ENCODE measurements around the gene RPL6.
A peak's percentile ranks its signal among the peaks of the same experiment; 100 is the strongest.
"Not testable (repeated sequence)": the region's sequence is repeated elsewhere in the genome, so short reads cannot be mapped to it uniquely, and the experiment has no call there.

RPL6 gene

GRCh38 chr12:112409906-112410244 lies 470 bp upstream of the RPL6 start:
- H3K9me3 Mint-ChIP-seq, result no peaks in the 10 kb centered on the region
- H3K4me3 Mint-ChIP-seq, result no peak overlapping the region
- H3K27me3 Mint-ChIP-seq, result no peaks in the 10 kb centered on the region
- H3K27ac Mint-ChIP-seq, result peak overlapping the region; percentile 98
- intact Hi-C loops (cut with micrococcal nuclease), result no loop called here
- H3K36me3 Mint-ChIP-seq (ENCODE audit: low read depth), result peaks cover 47% of the 10 kb centered on the region
- H3K4me1 Mint-ChIP-seq (ENCODE audit: low read depth), result peaks cover 31% of the 10 kb centered on the region

GRCh38 chr12:112408621-112409020 lies 784 bp downstream of the RPL6 start:
- H3K27ac Mint-ChIP-seq, result peak overlapping the region; percentile 98
- no peaks in the 10 kb centered on the region for H3K27me3 Mint-ChIP-seq
- H3K4me1 Mint-ChIP-seq (ENCODE audit: low read depth), result peaks cover 31% of the 10 kb centered on the region
- H3K4me3 Mint-ChIP-seq, result peak overlapping the region; percentile 99
- no peaks in the 10 kb centered on the region for H3K9me3 Mint-ChIP-seq
- intact Hi-C loops (cut with micrococcal nuclease), result no loop called here
- peaks cover 56% of the 10 kb centered on the region for H3K36me3 Mint-ChIP-seq (ENCODE audit: low read depth)

DNA sequence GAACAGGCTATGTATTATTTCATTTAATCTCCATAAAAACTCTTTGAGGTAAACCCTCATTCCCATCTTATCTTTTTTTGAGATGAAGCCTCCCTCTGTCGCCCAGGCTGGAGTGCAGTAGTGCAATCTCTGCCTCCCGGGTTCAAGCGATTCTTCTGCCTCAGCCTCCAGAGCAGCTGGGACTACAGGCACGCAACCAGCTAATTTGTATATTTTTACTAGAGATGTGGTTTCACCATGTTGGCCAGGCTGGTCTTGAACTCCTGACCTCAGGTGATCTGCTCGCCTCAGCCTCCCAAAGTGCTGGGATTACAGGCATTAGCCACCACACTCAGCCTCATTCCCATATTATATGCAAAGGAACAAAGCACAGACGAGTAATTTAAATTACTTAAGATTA lies 1.7 kb downstream of the RPL6 start:
- H3K4me3 Mint-ChIP-seq, result peak overlapping the region; percentile 20
- peaks cover 56% of the 10 kb centered on the region for H3K36me3 Mint-ChIP-seq (ENCODE audit: low read depth)
- H3K9me3 Mint-ChIP-seq; H3K27me3 Mint-ChIP-seq; H3K27ac Mint-ChIP-seq; intact Hi-C loops (cut with micrococcal nuclease): not testable (repeated sequence)
- peaks cover 31% of the 10 kb centered on the region for H3K4me1 Mint-ChIP-seq (ENCODE audit: low read depth)

- H3K4me3 Mint-ChIP-seq, result no peak overlapping the region
- no peak overlapping the region for H3K27ac Mint-ChIP-seq
- peaks cover 31% of the 10 kb centered on the region for H3K4me1 Mint-ChIP-seq (ENCODE audit: low read depth)
- intact Hi-C loops (cut with micrococcal nuclease), result no loop called here
- H3K9me3 Mint-ChIP-seq, result no peaks in the 10 kb centered on the region
- no peaks in the 10 kb centered on the region for H3K27me3 Mint-ChIP-seq
- peaks cover 56% of the 10 kb centered on the region for H3K36me3 Mint-ChIP-seq (ENCODE audit: low read depth)
Measured at GRCh38 chr12:112406519-112407488, 2.6 kb downstream of the RPL6 start.

DNA sequence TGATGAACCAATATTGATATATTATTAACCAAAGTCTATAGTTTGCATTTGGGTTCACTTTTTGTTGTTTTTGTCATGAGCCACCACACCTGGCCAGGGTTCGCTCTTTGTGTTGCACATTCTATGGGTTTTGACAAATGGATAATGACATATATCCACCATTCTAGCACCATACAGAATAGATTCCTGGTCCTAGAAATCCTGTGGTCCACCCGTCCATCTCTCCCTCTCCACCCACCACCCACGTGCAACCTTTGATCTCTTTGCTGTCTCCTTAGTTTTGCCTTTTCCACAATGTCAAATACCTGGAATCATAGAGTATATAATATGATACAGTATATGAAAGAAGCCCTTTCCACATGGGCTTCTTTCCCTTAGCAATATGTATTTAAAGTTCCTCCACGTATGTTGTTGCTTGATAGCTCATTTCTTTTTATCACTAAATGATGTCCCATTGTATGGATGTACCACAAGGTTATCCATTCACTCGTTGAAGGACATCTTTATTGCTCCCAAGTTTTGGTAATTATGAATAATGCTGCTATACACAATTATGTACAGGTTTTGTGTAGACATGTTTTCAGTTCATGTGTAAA lies 7.4 kb downstream of the RPL6 start:
- H3K27me3 Mint-ChIP-seq, result no peaks in the 10 kb centered on the region
- intact Hi-C loops (cut with micrococcal nuclease), result no loop called here
- peaks cover 30% of the 10 kb centered on the region for H3K36me3 Mint-ChIP-seq (ENCODE audit: low read depth)
- no peak overlapping the region for H3K4me3 Mint-ChIP-seq
- H3K27ac Mint-ChIP-seq, result no peak overlapping the region
- no peaks in the 10 kb centered on the region for H3K9me3 Mint-ChIP-seq
- H3K4me1 Mint-ChIP-seq (ENCODE audit: low read depth), result peaks cover 7% of the 10 kb centered on the region

- intact Hi-C loops (cut with micrococcal nuclease), result no loop called here
- peaks cover 6% of the 10 kb centered on the region for H3K4me1 Mint-ChIP-seq (ENCODE audit: low read depth)
- H3K9me3 Mint-ChIP-seq, result no peaks in the 10 kb centered on the region
- H3K27me3 Mint-ChIP-seq, result peaks cover 3% of the 10 kb centered on the region
- no peak overlapping the region for H3K27ac Mint-ChIP-seq
- H3K4me3 Mint-ChIP-seq, result no peak overlapping the region
- peaks cover 21% of the 10 kb centered on the region for H3K36me3 Mint-ChIP-seq (ENCODE audit: low read depth)
Measured at GRCh38 chr12:112401054-112401453, 8.4 kb downstream of the RPL6 start.

DNA sequence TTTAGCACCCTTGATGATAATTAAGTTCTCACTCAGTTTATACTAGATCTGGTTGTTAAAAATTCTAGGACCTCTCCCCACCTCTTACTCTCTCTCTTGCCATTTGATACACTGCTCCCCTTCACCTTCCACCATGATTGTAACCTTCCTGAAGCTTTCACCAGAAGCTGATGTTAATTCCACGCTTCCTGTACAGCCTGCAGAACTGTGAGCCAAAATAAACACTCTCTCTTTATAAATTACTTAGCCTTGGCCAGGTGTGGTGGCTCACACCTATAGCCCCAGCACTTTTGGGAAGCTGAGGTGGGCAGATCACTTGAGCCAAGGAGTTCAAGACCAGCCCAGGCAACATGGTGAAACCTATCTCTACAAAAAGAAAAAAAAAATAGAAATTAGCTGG lies 16.1 kb downstream of the RPL6 start:
- H3K27me3 Mint-ChIP-seq, result peaks cover 13% of the 10 kb centered on the region
- no peaks in the 10 kb centered on the region for H3K4me1 Mint-ChIP-seq (ENCODE audit: low read depth)
- no peak overlapping the region for H3K27ac Mint-ChIP-seq
- H3K4me3 Mint-ChIP-seq, result no peak overlapping the region
- intact Hi-C loops (cut with micrococcal nuclease), result no loop called here
- no peaks in the 10 kb centered on the region for H3K36me3 Mint-ChIP-seq (ENCODE audit: low read depth)
- no peaks in the 10 kb centered on the region for H3K9me3 Mint-ChIP-seq

GRCh38 chr12:112389922-112390654 lies 19.3 kb downstream of the RPL6 start:
- peaks cover 11% of the 10 kb centered on the region for H3K27me3 Mint-ChIP-seq
- H3K9me3 Mint-ChIP-seq; H3K36me3 Mint-ChIP-seq (ENCODE audit: low read depth); H3K27ac Mint-ChIP-seq; H3K4me3 Mint-ChIP-seq: not testable (repeated sequence)
- intact Hi-C loops (cut with micrococcal nuclease), result loop anchor here (10.0 kb wide), 2 partner anchors 95 to 375 kb away; partner anchors contain the start of genes ERP29 and TMEM116
- peaks cover 14% of the 10 kb centered on the region for H3K4me1 Mint-ChIP-seq (ENCODE audit: low read depth)

DNA sequence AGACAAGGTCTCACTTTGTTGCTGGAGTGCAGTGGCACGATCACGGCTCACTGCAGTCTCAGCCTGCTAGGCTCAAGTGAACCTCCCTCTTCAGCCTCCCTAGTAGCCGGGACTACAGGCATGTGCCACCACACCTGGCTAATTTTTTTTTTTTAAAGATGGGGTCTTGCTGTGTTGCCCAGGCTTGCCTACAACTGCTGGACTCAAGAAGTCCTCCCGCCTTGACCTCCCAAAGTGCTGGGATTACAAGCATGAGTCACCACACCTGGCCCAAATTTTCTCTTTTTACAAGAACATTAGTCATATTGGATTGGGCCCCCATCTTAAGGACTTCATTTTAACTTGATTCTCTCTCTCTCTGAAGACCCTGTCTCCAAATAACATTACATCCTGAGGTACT lies 20.2 kb downstream of the RPL6 start:
- Mint-ChIP-seq H3K27me3 (peaks cover 11% of the 10 kb centered on the region), H3K4me1 (ENCODE audit: low read depth) (peaks cover 16% of the 10 kb centered on the region), H3K36me3 (ENCODE audit: low read depth) (no peaks in the 10 kb centered on the region), H3K27ac (no peak overlapping the region), H3K4me3 (no peak overlapping the region), H3K9me3 (no peaks in the 10 kb centered on the region)
- intact Hi-C loops (cut with micrococcal nuclease), result loop anchor here (10.0 kb wide), 2 partner anchors 94 to 374 kb away; partner anchors contain the start of genes ERP29 and TMEM116

DNA sequence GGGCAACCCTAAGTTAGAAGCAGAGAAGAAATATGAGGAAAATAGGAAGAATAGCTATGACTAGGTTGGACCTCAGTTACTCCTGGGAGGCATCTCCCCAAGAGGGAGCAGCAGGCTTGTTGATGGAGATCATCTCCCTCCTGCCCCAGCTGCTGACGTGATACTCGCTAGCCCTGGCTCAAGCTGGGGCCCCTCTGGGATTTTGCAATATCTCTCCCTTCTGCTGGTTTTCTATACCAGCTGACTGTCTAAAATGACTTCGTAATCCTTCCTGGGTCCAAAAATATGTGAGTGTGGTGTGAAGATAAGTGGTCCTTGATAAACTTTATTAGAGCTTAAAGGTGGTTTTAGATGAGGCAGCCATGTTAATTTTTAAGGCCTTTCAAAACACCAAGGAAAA lies 22.7 kb downstream of the RPL6 start:
- no peaks in the 10 kb centered on the region for H3K9me3 Mint-ChIP-seq
- intact Hi-C loops (cut with micrococcal nuclease), result loop anchor here (1.0 to 10.0 kb wide), 3 partner anchors 92 to 372 kb away; partner anchors contain the start of genes ERP29 and TMEM116
- H3K4me3 Mint-ChIP-seq, result no peak overlapping the region
- peaks cover 27% of the 10 kb centered on the region for H3K4me1 Mint-ChIP-seq (ENCODE audit: low read depth)
- peaks cover 11% of the 10 kb centered on the region for H3K27me3 Mint-ChIP-seq
- no peak overlapping the region for H3K27ac Mint-ChIP-seq
- H3K36me3 Mint-ChIP-seq (ENCODE audit: low read depth), result peaks cover 6% of the 10 kb centered on the region

GRCh38 chr12:112382866-112383265 lies 26.5 kb downstream of the RPL6 start:
- H3K4me3 Mint-ChIP-seq, result peak overlapping the region; percentile 92
- peaks cover 13% of the 10 kb centered on the region for H3K36me3 Mint-ChIP-seq (ENCODE audit: low read depth)
- intact Hi-C loops (cut with micrococcal nuclease), result loop anchor here (10.0 kb wide), 2 partner anchors 88 to 368 kb away; partner anchors contain the start of genes ERP29 and TMEM116
- H3K27me3 Mint-ChIP-seq, result no peaks in the 10 kb centered on the region
- H3K4me1 Mint-ChIP-seq (ENCODE audit: low read depth), result peaks cover 46% of the 10 kb centered on the region
- H3K27ac Mint-ChIP-seq, result peak overlapping the region; percentile 95
- H3K9me3 Mint-ChIP-seq, result no peaks in the 10 kb centered on the region

DNA sequence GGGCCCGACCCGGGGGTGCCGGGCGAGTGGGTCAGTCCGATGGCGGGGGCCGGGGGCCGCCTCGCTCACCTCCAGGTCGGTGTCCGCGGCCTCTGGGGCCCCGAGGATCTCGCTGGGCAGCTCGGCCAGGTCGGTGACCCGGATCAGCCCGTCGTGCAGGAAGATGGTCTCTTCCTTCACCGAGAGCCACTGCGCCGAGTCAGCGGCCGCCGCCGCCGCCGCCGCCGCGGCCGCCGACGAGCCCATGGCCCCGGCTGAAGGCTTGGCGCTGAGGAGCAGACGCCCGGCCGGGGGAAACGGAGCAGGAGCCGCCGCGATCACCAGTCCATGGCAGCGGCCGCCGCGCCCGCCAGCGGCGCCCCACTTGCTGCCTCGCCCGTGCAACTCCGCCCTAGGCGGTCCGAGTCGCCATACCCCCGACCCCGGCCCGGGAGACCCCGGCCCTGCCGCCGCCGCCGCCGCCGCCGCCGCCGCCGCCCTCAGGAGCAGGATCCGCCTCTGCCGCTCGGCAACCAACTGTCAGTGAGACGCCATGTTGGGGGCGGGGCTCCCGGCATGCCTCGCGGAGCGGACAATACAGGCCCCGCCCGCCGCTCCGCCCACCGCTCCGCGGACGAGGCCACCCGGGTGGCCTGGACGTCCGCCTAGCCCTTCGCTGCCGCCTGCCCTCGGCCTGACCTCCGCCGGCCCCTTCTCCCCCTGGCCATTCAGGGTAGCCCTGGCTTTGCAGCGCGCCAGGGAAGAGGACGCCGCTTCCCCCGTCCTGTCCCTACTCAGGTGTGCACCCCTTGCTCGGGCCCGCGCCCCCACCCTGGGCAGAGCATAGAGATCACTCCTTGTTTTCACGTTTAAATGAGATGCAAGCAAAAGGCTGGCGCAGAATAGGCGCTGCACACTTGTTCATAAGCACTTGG lies 27.3 kb downstream of the RPL6 start, which contains the start of gene HECTD4:
TSS of gene HECTD4 (minus strand) at position 549 of the 914 bp plus-strand sequence. CDS start at position 246, 303 bp downstream.
- H3K9me3 Mint-ChIP-seq, result no peaks in the 10 kb centered on the region
- intact Hi-C loops (cut with micrococcal nuclease), result loop anchor here (10.0 kb wide), 2 partner anchors 87 to 367 kb away; partner anchors contain the start of genes ERP29 and TMEM116
- peak within 1 kb of the TSS; percentile 95 for H3K27ac Mint-ChIP-seq
- H3K4me1 Mint-ChIP-seq (ENCODE audit: low read depth), result peaks cover 42% of the 10 kb centered on the region
- H3K36me3 Mint-ChIP-seq (ENCODE audit: low read depth), result peaks cover 13% of the 10 kb centered on the region
- H3K4me3 Mint-ChIP-seq, result peak within 1 kb of the TSS; percentile 92
- no peaks in the 10 kb centered on the region for H3K27me3 Mint-ChIP-seq

- Mint-ChIP-seq H3K4me1 (ENCODE audit: low read depth) (peaks cover 35% of the 10 kb centered on the region), H3K27me3 (no peaks in the 10 kb centered on the region), H3K4me3 (peak overlapping the region; percentile 92), H3K36me3 (ENCODE audit: low read depth) (peaks cover 13% of the 10 kb centered on the region), H3K9me3 (no peaks in the 10 kb centered on the region), H3K27ac (peak overlapping the region; percentile 95)
- intact Hi-C loops (cut with micrococcal nuclease), result loop anchor here (10.0 kb wide), 2 partner anchors 87 to 367 kb away; partner anchors contain the start of genes ERP29 and TMEM116
Measured at GRCh38 chr12:112381406-112381882, 28.0 kb downstream of the RPL6 start.

Data from dendritic cell treated with granulocyte-macrophage colony-stimulating factor and Interleukin-4, amounts not matched to agents 40 ng/mL and 50 ng/mL, for 4 days (primary cell).